RCC 7860 (cell line): Measurements from ENCODE around the gene ING3.
"Not testable (repeated sequence)": the region's sequence is repeated elsewhere in the genome, so short reads cannot be mapped to it uniquely, and the experiment has no call there.

Experiments used
- DNase-seq: peaks from one replicate; pipeline ENCODE4 v3.0.0-alpha.2; 2015; ENCODE audit warnings: low spot score
- FAIRE-seq: peaks from 2 replicates; lab custom pipeline; 2012; peaks lifted over from hg19 to GRCh38; lab: Jason Lieb, UNC

ING3 gene

GRCh38 chr7:120949998-120950538 lies 509 bp upstream of the ING3 start:
- no peak for DNase-seq
- FAIRE-seq: no peak

- no peak for DNase-seq
- no peak for FAIRE-seq
These were observed 727 bp downstream of the ING3 start for GRCh38 chr7:120951309-120951699.

- DNase-seq (no peak), FAIRE-seq (no peak)
These were observed 1.2 kb downstream of the ING3 start for GRCh38 chr7:120951826-120952225.

GRCh38 chr7:120955577-120956149 lies 5.1 kb downstream of the ING3 start:
- DNase-seq (no peak), FAIRE-seq (no peak)

DNA sequence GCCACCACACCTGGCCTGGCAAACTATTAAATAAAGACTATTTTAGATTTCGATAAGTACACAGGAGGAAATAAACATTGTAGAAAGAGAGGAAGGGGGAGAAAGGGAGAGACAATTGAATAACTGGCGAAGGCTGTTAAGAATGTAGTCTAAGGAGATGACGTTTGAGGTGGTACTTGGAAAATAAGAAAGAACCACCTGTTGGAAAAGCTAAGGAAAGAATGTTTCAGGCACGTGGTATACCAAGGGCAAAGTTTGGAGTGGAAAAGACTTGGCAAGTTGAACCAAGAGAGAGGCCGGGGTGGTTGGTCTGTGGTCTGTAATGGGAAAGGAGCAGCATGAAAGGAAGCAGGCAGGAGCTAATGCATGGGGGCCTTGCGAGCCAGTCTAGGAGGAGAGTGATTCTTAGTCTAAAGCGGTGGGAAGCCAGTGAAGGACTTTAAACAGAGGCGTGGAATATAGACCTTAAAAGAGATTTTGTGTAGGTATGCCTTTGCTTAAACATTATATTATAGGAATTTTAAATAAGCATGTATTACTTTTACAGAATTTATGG lies 9.4 kb downstream of the ING3 start:
- FAIRE-seq (no peak), DNase-seq (no peak)

DNA sequence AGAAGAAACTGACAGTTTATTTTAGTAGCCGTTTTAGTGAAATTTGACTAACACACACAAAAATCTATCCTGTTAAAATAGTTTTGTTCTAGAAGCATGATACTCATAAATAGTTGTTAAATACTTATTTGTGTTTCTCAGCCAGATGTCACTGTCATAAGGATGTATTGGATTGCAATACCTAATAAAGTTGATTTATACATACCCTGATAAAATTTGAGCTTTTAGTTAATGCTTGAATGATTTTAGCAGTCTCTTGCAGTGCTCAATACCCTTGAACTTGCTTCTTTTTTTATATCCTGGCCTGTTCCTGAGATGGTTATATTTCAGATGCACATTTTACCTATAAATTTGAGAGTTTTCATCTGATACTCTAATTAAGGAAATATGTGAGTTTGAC lies 10.1 kb downstream of the ING3 start:
- FAIRE-seq (peak; percentile 50), DNase-seq (no peak)

DNA sequence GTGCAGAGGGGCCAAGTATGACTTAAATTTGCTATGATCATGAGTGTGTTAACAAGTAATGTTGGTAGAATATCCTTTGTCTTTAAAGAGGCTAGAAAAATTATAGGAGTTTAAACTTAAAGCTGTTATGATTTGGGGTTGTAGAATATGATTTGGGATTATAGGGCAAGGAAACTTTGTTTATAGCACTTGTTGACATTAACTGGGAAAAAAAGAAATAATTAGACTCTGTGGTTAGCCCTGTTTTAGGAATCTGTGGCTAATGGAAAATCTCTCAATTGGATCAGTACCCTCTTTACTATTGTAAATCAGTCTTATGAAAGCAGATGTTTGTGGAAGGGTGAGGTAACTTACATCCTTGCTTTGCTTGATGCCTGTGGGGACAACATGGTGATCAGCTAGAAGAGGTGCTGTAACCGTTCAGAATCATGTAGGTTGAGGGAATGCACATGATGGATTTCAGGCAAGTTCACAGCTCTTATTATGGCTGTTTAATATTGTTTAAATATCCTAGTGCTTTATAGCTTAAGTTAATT lies 11.1 kb downstream of the ING3 start:
- DNase-seq (no peak), FAIRE-seq (no peak)

GRCh38 chr7:120964088-120964487 lies 13.5 kb downstream of the ING3 start:
- no peak for FAIRE-seq
- DNase-seq: no peak

DNA sequence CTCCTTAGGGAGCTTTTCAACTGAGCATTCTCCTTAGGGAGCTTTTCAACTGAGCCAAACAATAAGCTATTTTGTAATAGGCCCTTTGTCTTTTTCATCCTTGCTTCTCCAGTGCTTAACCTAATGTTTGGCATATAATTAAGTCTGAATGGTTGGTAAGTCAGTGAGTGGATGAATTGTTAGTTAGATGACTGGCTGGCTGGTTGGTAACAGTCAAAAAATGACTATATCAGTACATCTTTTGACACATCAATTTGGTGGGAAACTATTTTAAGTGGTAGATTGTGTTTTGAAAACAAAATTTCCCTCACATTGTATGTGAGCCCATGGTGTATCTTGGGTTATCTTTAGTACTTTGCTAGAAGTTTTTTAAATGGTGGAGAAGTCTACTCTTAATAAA lies 16.4 kb downstream of the ING3 start:
- DNase-seq: no peak
- FAIRE-seq: no peak

GRCh38 chr7:120973849-120974248 lies 23.3 kb downstream of the ING3 start:
- FAIRE-seq: no peak
- DNase-seq: no peak

DNA sequence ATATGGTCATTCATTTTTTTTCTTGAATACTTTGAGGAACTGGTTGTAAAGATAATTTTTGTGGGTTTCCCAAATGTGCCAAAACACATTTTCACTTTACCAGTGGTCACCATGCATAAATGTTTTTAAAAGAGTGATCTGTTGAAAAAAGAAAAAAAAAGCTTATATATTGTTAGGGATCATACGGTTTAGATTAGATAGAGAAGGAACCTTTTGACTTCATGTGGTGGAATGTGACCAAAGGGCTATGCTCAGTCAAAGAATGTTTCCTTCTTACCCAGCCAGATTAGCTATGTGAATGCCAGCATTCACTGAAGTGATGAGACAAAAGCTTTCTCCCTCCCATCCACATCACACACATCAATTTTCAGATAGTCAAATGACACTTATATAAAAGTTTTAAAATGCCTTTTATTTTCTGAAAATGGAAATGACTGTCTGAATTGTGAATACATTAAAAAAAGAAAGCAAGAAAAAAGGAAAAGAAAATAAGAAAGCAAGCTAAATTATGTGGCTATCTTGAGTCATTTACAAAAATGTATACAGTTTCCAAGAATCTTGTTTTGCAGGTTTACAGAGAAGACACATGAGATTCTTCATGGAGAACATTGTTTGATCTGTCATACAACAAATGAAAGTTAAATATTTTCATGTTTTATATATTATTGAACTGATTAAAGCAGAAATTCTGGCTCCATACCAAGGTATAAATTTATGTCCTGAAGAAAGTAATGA lies 29.4 kb downstream of the ING3 start:
- DNase-seq (no peak), FAIRE-seq (peak; percentile 15)

DNA sequence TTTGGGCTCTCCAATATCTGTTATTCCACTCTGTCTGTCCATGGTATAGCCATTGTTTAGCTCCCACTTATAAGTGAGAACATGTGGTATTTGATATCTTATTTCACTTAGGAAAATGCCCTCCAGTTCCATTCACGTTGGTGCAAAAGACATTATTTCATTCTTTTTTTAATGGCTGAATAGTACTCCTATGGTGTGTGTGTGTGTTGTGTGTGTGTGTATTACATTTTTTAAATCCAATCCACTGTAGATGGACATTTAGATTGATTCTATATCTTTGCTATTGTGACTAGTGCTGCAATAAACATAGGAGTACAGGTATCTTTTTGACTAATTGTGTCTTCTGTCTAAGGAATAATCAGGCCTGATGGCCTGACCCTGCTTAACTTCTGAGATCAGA lies 30.5 kb downstream of the ING3 start:
- FAIRE-seq: no peak

DNA sequence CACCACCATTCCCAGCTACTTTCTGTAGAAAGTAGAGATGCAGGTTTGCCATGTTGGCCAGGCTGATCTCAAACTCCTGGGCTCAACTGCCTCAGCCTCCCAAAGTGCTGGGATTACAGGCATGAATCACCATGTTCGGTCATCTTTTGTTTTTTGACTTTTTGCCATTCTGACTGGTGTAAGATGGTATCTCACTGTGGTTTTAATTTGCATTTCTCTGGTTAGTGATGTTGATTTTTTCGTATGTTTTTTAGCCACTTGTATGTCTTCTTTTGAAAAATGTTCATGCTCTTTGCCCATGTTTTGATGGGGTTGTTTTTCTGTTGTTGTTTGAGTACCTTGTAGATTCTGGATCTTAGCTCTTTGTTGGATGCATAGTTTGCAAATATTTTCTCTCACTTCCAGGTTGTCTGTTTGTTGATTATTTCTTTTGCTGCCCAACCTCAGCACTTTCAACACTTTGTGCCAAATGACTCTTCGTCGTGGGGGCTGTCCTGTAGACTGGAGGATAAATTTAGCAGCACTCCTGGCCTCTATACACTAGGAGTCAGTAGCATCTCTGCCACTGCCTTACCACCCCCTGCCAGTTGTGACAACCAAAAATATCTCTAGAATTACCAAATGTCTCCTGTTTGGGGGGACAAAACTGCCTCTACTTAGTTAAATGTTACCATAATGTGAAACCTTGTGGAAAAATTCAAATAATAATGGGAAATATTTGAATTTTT lies 31.5 kb downstream of the ING3 start:
- DNase-seq (peak; percentile 23), FAIRE-seq (peak; percentile 4)

More for the DNA sequence above, 30.5 kb downstream of the ING3 start:
- DNase-seq: no peak

- not testable (repeated sequence) for FAIRE-seq, DNase-seq
These were observed 33.0 kb downstream of the ING3 start for GRCh38 chr7:120983592-120983991.

- no peak for DNase-seq
- no peak for FAIRE-seq
These were observed 33.8 kb downstream of the ING3 start for GRCh38 chr7:120984406-120984805.

DNA sequence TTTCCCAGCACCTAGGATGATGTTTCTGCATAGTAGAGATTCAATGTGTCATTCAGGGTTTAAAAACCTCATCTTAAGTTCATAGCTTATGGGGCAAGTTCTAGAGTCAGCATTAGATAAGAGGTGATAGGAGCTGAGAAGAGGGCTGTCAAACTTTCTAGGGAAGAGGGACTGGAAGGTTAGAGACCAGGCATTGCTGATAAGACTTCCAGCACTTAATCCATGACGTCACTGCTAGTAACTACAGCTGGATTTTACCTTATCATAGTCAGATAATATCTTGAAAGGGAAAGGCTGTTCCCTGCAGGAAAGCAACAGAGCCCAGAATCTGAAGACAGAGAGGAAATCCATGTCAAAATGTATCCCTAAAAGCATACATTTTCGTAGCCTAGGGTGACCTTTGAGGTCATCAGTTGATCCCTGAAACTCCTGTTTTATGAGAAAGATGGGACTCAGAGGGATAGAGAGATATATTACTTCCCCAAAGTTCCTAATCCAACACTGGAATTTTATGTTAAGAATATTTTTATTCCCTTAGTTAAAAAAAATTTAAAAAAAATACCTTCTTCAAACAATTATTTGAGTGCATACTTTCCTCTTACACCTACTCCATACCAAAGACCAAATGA lies 34.7 kb downstream of the ING3 start:
- FAIRE-seq: no peak

DNA sequence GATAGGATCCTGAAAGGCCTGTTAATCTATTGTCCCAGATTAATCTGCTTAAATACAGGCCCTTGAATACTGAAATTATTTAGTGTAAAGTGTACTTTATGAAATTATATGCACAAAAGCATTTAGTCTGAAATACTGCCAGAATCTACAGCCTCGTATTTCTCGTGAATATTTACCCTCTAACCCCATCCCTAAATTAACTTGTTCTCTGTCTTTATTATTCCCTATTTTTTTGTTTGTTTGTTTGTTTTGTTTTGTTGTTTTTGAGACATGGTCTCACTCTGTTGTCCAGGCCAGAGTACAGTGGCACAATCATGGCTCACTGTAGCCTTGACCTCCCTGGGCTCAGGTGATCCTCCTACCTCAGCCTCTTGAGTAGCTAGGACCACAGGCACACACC lies 35.3 kb downstream of the ING3 start:
- no peak for FAIRE-seq
- no peak for DNase-seq

More for the DNA sequence above, 34.7 kb downstream of the ING3 start:
- DNase-seq: no peak

GRCh38 chr7:120986650-120987049 lies 36.1 kb downstream of the ING3 start:
- DNase-seq: no peak
- no peak for FAIRE-seq

DNA sequence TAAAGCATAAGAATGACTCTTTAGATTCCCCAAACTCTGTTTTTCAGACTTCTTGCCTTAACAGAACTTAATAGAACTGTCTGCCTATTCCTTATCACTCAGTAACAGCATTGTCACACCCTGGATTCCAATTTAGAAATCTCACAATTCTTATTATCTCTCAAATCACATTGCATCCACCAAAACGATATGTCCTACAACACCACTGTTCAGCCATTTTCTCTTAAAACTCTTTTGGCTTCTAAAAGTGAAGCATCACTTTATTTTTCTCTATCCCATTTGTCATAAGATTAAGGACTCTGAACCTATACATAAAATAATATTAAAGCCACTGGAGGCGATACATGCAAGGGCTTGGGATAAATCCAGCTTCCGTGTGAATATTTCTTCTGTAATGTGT lies 36.7 kb downstream of the ING3 start:
- no peak for DNase-seq
- no peak for FAIRE-seq

- FAIRE-seq: peak; percentile 88
These were observed 37.4 kb downstream of the ING3 start for GRCh38 chr7:120987683-120988590.

More at GRCh38 chr7:120987683-120988590, 37.4 kb downstream of the ING3 start:
- DNase-seq: peak; percentile 80
